Epithelial cell of proximal tubule (primary cell): ENCODE data around the gene DUSP11. TPM values are rescaled to one million over a fixed set of nuclear protein-coding genes. Genes with fewer than 3 reads are reported as not detected.
"Not testable (repeated sequence)": the region's sequence is repeated elsewhere in the genome, so short reads cannot be mapped to it uniquely, and the experiment has no call there.

Experiments
- DNase-seq: peaks from one replicate; pipeline ENCODE4 v3.0.0-alpha.2; 2011; ENCODE audit warnings: low read depth
- H3K4me3 ChIP-seq: 2 replicates; pipeline ENCODE4 v1.5.1; 2011; ENCODE audit warnings: low read depth, mild to moderate bottlenecking, low read length
- total RNA-seq: library from RNA; depleted of rRNA; stranded (reverse); fragments of >200 nt; gene quantifications from 2 replicates; pipeline ENCODE4 v1.2.3, GENCODE V29; 2015
- TF ChIP-seq, protein P1 (sequence below): conservative IDR thresholded peaks from 2 replicates; pipeline ENCODE4 v1.5.1; 2012; ENCODE audit warnings: low read depth, mild to moderate bottlenecking, low read length

DUSP11 gene
- total RNA-seq, 1 donor from 2014 or later: 20.9 TPM

DNA sequence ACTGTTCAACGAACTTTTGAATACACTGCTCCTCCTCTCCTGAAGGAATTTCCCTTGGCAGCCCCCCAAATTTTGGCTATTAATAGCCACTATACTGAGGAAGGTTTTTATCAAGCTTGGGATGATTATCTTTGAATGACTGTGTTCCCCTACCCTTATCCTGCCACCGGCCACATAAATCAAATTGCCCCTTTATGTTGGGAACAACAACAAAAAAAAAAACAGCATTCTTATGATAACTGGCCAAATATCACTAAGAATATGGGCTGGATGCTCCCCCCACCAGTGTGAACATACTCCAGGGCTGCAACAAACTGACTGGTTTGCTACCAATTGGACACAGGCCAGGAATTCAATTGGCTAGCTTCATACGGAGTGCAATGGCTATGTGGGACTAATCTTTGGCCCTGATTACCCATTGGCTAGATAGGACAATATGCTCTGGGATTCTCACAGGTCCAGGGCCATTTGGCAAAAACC is 20.6 kb downstream of the DUSP11 start:
- H3K4me3 ChIP-seq: no peak overlapping the region
- DNase-seq: no peak
- TF ChIP-seq, protein P1, sequence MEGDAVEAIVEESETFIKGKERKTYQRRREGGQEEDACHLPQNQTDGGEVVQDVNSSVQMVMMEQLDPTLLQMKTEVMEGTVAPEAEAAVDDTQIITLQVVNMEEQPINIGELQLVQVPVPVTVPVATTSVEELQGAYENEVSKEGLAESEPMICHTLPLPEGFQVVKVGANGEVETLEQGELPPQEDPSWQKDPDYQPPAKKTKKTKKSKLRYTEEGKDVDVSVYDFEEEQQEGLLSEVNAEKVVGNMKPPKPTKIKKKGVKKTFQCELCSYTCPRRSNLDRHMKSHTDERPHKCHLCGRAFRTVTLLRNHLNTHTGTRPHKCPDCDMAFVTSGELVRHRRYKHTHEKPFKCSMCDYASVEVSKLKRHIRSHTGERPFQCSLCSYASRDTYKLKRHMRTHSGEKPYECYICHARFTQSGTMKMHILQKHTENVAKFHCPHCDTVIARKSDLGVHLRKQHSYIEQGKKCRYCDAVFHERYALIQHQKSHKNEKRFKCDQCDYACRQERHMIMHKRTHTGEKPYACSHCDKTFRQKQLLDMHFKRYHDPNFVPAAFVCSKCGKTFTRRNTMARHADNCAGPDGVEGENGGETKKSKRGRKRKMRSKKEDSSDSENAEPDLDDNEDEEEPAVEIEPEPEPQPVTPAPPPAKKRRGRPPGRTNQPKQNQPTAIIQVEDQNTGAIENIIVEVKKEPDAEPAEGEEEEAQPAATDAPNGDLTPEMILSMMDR: no peak

DNA sequence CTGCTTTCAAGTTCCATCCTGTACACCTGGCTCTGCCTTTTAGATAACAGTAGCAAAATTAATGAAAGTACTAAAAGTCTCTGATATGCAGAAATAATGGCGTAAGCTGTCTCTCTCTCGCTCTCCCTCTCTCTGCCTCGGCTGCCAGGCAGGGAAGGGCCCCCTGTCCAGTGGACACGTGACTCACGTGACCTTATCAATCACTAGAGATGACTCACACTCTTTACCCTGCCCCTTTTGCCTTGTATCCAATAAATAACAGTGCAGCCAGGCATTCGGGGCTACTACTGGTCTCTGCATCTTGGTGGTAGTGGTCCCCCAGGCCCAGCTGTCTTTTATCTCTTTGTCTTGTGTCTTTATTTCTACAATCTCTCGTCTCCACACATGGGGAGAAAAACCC is 25.6 kb downstream of the DUSP11 start:
- not testable (repeated sequence) for H3K4me3 ChIP-seq, DNase-seq

DNA sequence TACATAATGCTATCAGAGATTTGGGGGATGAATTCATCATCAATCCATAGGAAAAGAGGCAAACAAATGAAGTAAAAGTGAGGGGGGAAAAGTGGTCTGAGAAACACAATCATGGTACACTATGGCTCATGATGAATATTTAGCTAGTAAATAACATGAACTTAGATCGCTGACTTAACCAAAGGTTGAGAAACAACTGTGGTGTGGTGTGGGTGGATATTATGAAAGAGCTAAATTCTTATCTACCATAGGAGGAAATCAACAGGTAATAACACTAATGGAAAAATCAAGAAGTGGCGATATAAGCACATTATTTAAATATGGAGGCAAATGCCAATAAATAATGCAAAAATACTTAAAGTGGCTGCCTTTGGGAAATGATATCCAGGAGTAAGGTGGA is 30.6 kb downstream of the DUSP11 start:
- TF ChIP-seq, protein P1: no peak
- DNase-seq: no peak
- no peak overlapping the region for H3K4me3 ChIP-seq

DNA sequence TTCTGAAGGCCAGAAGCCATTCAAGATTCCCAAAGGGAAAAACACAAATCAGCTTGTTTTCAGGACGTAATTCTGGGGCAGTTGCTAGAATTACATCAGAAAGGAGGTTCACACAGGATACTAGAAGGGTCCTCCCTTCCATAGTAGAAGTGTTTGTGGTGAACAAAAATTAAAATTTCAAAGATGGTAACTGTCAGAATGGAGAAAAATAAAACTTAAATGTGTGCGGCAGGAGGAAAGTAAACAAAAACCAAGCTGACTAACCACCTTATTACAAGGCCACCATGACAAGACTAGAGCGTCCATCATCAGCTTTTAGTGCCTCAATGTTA is 33.1 kb downstream of the DUSP11 start:
- no peak for DNase-seq
- no peak overlapping the region for H3K4me3 ChIP-seq
- TF ChIP-seq, protein P1: no peak

DNA sequence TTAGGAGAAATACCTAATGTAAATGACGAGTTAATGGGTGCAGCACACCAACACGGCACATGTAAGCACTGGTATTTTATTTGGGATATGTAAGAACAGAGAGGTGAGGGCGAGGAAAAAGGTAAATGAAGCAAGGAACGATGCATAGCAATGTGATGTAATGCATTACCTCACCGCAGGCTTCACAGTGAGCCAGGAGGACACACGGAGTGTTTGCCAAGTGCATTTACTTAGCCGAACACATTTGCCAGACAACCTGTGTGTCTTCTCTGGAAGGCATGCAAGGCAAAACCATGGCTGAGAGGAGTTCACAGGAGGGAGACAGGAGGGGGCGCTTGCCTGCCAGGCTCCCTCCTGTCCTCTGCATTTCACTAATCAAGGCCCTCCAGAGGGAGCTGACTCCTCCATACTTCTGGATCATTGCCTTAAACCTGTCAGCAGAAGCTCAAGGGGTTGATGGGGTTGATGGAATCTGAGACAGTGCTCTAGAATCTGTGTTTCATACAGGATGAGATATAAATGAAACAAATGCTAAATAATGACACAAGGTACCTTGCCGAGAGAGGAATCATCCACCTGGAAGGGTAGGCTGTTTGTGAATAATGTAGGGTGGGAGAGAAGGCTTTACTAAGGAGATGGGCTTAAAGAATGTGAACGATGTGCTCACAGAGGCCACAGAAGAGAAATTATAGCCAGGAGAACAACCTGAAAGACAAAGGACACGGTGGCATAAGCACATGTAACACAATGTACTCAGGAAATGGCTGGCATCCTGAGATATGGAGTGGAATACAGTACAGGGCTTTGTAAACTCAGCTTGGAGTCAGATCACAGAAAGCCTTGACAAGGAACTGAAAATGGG is 33.7 kb downstream of the DUSP11 start:
- TF ChIP-seq, protein P1: no peak
- H3K4me3 ChIP-seq: no peak overlapping the region
- no peak for DNase-seq

DNA sequence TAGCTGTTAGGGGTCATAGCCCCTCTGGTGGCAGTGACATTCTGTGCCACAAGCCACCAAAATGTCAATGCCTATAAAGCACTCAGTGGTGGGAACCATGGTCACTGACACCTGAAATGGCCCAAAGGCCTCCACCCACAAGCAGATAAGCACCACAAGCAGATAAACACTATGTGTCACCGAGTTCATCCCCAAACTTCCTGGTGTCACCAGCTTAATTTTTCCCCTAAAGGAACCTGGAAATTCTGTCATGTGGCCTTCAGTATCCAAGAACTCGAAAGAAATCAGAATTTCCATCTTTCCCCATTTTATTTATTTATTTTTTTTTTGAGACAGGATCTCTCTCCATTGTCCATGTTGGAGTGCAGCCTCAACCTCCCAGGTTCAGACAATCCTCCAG is 39.1 kb downstream of the DUSP11 start:
- TF ChIP-seq, protein P1: no peak
- no peak overlapping the region for H3K4me3 ChIP-seq

DNA sequence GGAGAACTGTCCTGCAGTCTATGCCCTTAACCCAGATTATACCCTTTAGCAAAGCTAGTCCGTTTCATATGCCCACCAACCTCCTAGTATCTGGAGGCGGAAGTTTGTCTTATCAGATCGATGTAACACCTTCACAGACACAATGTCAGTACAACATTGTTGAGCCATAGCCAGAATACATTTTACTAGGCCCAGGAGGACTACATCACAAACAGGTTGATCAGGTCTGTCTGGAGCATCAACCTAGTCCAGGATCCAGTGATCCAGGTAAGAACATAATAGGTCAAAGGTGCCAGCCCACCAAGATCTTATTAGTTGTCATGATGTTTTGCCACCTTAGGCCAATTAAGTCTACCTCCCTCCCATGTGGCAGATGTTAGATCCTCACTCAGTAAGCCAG is 40.8 kb downstream of the DUSP11 start:
- TF ChIP-seq, protein P1: no peak
- no peak for DNase-seq
- H3K4me3 ChIP-seq: no peak overlapping the region

More for the DNA sequence above, 39.1 kb downstream of the DUSP11 start:
- DNase-seq: no peak
